Ectodermal cell (in vitro differentiated cells): ENCODE results near the gene CLINT1. TPM values are rescaled to one million over a fixed set of nuclear protein-coding genes. Genes with fewer than 3 reads are reported as not detected.

Experiments used
- H3K27ac ChIP-seq: 2 replicates; pipeline ENCODE4 v1.7.0; 2013; ENCODE audit warnings: mild to moderate bottlenecking, low read depth, low read length; ENCODE audit not compliant: insufficient read depth, poor library complexity, severe bottlenecking
- H3K27me3 ChIP-seq: 2 replicates; pipeline ENCODE4 v1.7.0; 2013; ENCODE audit warnings: mild to moderate bottlenecking, low read length; ENCODE audit not compliant: insufficient read depth, control insufficient read depth, poor library complexity, severe bottlenecking
- H3K36me3 ChIP-seq: one replicate; pipeline ENCODE4 v1.7.0; 2013; ENCODE audit warnings: low read length; ENCODE audit not compliant: control insufficient read depth, insufficient read depth
- H3K4me1 ChIP-seq: one replicate; pipeline ENCODE4 v1.7.0; 2013; ENCODE audit warnings: low read length; ENCODE audit not compliant: control insufficient read depth, insufficient read depth
- H3K4me3 ChIP-seq: 2 replicates; pipeline ENCODE4 v1.7.0; 2013; ENCODE audit warnings: low read depth, low read length, control low read depth; ENCODE audit not compliant: insufficient read depth
- H3K9me3 ChIP-seq: 2 replicates; pipeline ENCODE4 v1.7.0; 2013; ENCODE audit warnings: mild to moderate bottlenecking, low read length, moderate library complexity; ENCODE audit not compliant: control insufficient read depth
- WGBS, 2 experiments: methylation state at CpG; one replicate each; pipeline ENCODE4 v1.1.7; 2013; ENCODE audit warnings: missing lambda C conversion rate in 2 of 2; 5-methylcytosine and 5-hydroxymethylcytosine counted together
- polyA plus RNA-seq, 4 experiments: library from polyadenylated mRNA; stranded (reverse); fragments of 50-300 nt; gene quantifications; one replicate each; pipeline ENCODE4 v1.2.3, GENCODE V29; 2013

The CLINT1 gene
- polyA plus RNA-seq (2013, experiment 1 of 4): 74.0 TPM
- polyA plus RNA-seq (2013, experiment 2 of 4): 75.4 TPM
- polyA plus RNA-seq (2013, experiment 3 of 4): 58.9 TPM
- polyA plus RNA-seq (2013, experiment 4 of 4): 62.1 TPM

DNA sequence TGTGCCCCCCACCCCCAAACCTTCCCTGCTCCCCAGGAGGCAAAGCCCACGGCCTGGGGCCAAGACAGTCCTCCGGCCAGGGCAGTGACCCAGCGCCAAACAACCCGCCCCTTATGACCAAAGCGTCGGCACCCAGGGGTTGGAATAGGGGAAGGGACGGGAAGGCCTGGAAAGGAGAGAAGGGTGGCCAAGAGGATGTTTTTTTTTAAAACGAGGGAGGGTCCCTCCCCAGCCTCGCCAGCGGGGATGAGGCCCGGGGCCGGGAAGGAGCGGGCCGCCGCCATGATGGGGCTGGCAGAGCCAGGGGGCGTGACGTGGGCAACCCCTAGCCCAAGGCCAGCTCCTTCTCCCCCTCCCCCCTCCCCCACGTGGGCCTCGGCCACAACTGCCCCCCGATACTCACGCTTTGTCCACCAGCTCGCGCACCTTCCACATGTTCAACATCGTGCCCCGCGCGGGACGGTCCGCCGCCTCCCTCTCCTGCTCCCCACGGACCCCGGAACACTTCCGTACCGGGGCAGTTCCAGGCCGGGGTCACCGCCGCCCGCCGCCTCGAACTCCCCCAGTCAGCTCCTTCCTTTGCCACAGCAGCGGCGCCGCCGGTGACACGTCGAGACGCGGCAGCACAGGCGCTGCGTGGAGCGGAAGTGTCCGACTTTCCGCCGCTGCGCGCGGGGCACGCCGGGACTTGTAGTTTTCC is at the start of gene CLINT1:
CLINT1 (minus strand) TSS at position 619 of the 700 bp plus-strand sequence; CDS start at position 444, 175 bp downstream.
- 0% methylated on average over 58 to 59 of the region's 59 CpGs for WGBS, 2 experiments
- peak within 1 kb of the TSS; percentile 65 for H3K27ac ChIP-seq
- H3K36me3 ChIP-seq: no peaks in the 10 kb centered on the region
- H3K4me3 ChIP-seq: peak within 1 kb of the TSS; percentile 63
- H3K9me3 ChIP-seq: no peaks in the 10 kb centered on the region
- H3K27me3 ChIP-seq: no peaks in the 10 kb centered on the region
- no peaks in the 10 kb centered on the region for H3K4me1 ChIP-seq

DNA sequence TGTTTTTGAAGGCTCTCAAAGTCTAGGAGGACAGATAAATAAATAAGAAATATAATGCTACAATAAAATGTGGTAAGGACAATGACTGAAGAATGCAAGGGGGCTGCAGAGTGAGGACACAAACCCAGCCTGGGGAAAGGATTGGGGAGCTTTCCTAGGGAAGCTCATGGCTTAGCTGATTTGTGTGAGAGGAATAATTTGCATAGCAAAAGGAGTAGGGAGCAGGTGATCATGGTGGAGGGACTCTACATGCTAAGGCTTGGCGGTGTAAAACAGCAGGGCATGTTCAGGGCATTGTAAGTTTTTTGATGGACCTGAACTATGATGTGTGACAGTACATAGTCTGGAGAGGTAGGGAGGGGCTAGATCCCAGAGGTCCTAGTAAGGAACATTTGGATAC is 49.5 kb upstream of the CLINT1 start:
- H3K27me3 ChIP-seq: no peaks in the 10 kb centered on the region
- H3K4me1 ChIP-seq: peaks cover 8% of the 10 kb centered on the region
- no peak overlapping the region for H3K27ac ChIP-seq
- no peaks in the 10 kb centered on the region for H3K36me3 ChIP-seq
- no peaks in the 10 kb centered on the region for H3K9me3 ChIP-seq
- 43 to 57% methylated on average over 1 of the region's 1 CpG for WGBS, 2 experiments
- H3K4me3 ChIP-seq: no peak overlapping the region

DNA sequence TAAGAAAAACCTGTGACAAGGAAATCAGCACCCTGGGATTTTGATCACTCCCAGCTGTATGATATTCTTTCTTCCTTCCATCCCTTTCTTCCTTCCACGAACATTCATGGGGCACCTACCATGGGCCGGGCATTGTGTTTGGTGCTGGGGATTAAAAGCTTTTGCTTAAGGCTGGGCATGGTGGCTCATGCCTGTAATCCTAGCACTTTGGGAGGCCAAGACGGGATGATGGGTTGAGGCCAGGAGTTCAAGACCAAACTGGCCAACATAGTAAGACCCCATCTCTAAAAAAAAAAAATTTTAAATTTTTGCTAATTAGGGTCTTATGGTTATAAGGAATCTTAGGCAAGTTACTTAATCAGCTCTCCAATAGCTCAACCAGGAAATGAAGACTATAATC is 48.5 kb upstream of the CLINT1 start:
- WGBS, 2 experiments: 92 to 95% methylated on average over 2 to 3 of the region's 3 CpGs
- H3K36me3 ChIP-seq: no peaks in the 10 kb centered on the region
- no peaks in the 10 kb centered on the region for H3K4me1 ChIP-seq
- no peaks in the 10 kb centered on the region for H3K27me3 ChIP-seq
- no peak overlapping the region for H3K4me3 ChIP-seq
- no peaks in the 10 kb centered on the region for H3K9me3 ChIP-seq
- H3K27ac ChIP-seq: no peak overlapping the region

DNA sequence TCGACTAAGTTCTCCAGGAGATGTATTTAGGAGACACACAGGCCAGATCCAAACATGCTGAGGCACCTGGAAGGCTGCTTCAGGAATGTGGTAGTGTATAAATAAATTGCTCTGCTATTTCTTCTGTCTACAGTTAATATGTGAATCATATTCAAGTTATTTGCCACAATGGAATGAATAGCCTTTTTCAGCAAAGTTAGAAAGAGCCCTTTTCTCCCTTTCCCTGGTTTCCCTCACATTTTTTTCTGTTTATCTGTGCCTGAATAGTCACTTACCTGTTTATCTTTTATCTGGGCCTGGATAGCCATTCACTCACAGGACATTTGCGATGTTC is 44.1 kb upstream of the CLINT1 start:
- Histone ChIP-seq H3K36me3 (no peaks in the 10 kb centered on the region), H3K27ac (no peak overlapping the region)
- WGBS, 2 experiments: 95 to 96% methylated on average over 2 of the region's 2 CpGs

DNA sequence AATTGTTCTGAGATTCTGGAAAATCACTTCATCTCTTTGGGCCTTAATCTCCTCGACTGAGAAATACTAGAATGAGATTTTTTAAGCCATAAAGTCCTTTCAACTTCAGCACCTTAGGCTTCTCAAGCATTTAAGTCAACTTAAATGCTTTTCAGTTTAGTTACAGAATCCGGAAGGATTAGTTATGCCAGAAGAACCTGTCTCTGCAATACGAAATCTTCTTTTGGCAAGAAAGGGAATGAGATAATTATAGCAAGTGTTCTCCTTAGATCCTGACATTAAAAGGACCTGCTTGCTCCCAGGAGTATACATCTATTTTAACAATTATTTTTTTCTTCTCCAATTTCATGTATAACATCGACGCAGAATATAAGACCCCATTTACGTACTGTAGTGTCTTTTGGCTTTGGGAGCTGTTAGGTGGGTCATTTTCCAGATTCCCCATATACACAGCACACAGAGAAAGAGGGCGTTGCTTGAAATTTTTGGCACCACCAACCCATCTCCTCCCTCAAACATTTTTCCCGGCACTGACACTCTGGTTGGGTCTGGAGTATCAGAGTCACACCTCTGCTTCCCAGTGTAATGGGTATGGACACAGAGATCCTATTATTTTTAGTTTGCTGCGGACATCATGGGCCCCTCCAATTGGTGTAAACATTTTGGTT is 43.6 kb upstream of the CLINT1 start:
- no peak overlapping the region for H3K4me3 ChIP-seq
- no peaks in the 10 kb centered on the region for H3K4me1 ChIP-seq
- no peaks in the 10 kb centered on the region for H3K36me3 ChIP-seq
- 89 to 91% methylated on average over 9 of the region's 9 CpGs for WGBS, 2 experiments
- H3K9me3 ChIP-seq: no peaks in the 10 kb centered on the region
- no peak overlapping the region for H3K27ac ChIP-seq
- no peaks in the 10 kb centered on the region for H3K27me3 ChIP-seq

More for the DNA sequence above, 44.1 kb upstream of the CLINT1 start:
- Histone ChIP-seq H3K9me3 (no peaks in the 10 kb centered on the region), H3K4me1 (no peaks in the 10 kb centered on the region), H3K27me3 (no peaks in the 10 kb centered on the region), H3K4me3 (no peak overlapping the region)

DNA sequence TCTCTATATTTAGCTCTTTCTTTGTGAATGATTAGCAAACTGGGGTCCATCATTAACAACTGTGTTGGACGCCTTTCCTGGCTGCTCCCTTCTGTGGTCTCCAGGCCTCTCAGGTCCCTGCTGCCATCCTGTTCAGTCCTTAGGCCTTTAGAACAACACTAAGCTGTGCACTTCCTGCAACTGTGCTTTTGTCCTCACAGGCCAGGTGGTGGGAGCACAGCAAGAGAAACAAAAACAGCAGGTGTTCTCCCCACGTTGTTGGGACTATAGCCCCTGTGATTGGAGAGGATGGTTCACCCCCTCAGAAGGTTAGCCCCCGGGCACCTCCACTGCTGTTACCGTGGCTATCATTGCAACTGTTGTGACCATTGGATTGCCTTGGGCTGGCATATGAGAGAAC is 41.7 kb upstream of the CLINT1 start:
- no peak overlapping the region for H3K27ac ChIP-seq
- H3K4me1 ChIP-seq: no peaks in the 10 kb centered on the region
- WGBS, 2 experiments: 40 to 57% methylated on average over 4 of the region's 4 CpGs
- no peaks in the 10 kb centered on the region for H3K36me3 ChIP-seq
- H3K4me3 ChIP-seq: no peak overlapping the region
- H3K9me3 ChIP-seq: no peaks in the 10 kb centered on the region
- no peaks in the 10 kb centered on the region for H3K27me3 ChIP-seq

DNA sequence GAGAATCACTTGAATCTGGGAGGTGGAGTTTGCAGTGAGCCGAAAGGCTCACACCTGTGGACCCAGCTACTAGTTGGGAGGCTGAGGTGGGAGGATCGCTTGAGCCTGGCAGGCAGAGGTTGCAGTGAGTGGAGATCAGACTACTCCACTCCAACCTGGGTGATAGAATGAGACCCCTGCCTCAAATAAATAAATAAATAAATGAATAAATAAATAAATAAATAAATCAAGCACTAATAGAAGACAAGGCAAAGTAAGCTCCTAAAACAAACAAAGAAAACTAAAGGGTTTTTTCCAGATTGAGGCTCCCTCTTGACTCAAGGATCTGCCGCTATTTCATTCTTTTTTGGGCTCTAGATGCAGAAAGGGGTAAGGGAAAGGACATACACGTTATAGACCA is 34.7 kb upstream of the CLINT1 start:
- Histone ChIP-seq H3K4me1 (no peaks in the 10 kb centered on the region), H3K9me3 (no peaks in the 10 kb centered on the region), H3K36me3 (no peaks in the 10 kb centered on the region), H3K27me3 (no peaks in the 10 kb centered on the region), H3K27ac (no peak overlapping the region), H3K4me3 (no peak overlapping the region)
- WGBS, 2 experiments: 92 to 93% methylated on average over 4 of the region's 4 CpGs

DNA sequence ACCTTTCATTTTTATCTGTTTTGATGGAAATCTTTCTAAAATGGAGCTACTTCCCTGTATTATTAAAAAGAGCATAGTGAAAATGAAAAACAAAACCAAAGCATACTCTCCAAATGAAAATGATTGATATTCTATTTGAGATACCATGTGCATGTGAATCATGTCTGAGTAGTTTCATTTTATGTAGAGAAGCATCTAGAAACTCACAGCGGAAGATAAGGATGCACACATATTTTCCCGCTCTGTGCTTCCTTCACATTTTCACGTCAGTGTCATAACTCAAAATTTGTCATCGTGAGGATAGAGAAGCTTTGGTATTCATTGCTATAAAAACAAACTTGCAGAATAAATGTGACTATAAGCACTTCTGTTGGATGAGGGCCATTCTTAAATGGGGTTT is 34.0 kb upstream of the CLINT1 start:
- Histone ChIP-seq H3K4me1 (no peaks in the 10 kb centered on the region), H3K36me3 (no peaks in the 10 kb centered on the region), H3K27me3 (no peaks in the 10 kb centered on the region), H3K27ac (no peak overlapping the region), H3K4me3 (no peak overlapping the region), H3K9me3 (no peaks in the 10 kb centered on the region)
- WGBS, 2 experiments: 82 to 86% methylated on average over 3 to 4 of the region's 4 CpGs

DNA sequence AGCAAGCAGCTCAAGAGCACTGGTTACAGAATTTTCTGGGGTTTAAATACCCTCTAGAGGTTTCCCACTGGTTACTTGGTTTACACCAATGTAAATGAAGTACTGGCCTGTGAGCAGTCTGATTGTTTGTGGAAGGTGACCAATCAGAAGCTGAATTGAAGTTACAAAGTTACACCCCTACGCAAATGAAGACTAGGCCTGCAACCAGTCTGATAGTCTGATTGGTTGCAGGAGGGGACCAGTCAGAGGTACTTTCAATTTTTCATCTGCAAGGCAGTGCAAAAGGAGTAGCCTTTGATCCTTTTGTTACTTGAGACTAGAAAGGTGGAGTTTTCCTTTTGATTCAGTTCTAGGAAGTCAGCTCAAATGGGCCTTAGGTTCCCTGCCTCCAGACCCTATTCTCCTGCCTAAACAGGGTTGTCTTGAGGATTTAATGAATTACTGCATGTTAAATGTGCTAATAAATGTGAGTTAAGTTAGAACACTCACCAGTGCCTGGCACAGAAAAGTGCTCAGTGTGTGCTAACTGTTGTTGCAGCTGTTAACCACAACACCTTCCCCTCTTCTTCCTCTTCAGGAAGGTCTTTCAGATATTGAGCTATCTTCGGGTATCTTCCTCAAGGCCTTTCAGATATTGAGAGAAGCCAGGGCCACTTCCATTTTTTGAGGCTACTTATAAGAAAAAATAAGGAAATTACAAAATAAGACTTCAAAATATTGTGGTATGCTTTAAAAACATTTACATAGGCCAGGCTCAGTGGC is 32.1 kb upstream of the CLINT1 start:
- Histone ChIP-seq H3K36me3 (no peaks in the 10 kb centered on the region), H3K4me3 (no peak overlapping the region), H3K27ac (no peak overlapping the region), H3K4me1 (no peaks in the 10 kb centered on the region), H3K9me3 (no peaks in the 10 kb centered on the region), H3K27me3 (no peaks in the 10 kb centered on the region)
- 100% methylated on average over 1 to 2 of the region's 2 CpGs for WGBS, 2 experiments
